ENCODE measurements around the gene GABRB1.

The GABRB1 gene

DNA sequence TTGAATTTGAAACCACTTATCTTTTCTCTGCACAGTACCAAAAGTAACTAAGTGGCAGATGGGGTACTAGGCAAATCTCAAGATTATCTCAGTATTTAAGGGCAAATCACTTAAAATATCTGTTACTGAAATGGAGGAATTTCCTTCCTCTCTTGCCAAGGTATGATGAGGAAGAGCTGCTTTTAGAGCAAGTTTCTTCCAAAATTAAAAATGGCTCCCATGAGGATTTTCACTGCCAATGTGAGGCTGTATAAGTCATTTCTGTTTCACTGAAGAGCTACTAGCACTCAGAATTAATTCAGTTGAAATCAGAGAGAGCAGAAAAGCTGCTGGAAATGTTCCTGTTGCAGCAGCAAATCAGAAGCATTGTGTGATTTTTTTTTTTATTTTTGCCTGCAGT lies 43.4 kb downstream of the GABRB1 start:
- Histone ChIP-seq H3K9ac (ENCODE audit: low read length) (no peak overlapping the region), H3K27me3 (ENCODE audit: control insufficient read depth, insufficient read depth, low read length) (no peaks in the 10 kb centered on the region), H3K36me3 (ENCODE audit: control insufficient read depth, insufficient read depth, low read length) (no peaks in the 10 kb centered on the region), H3K9me3 (ENCODE audit: control insufficient read depth, insufficient read depth, low read depth, low read length) (no peaks in the 10 kb centered on the region), H3K4me3 (ENCODE audit: low read depth, low read length) (no peak overlapping the region), H3K4me1 (ENCODE audit: control insufficient read depth, insufficient read depth, low read length) (peaks cover 10% of the 10 kb centered on the region; the same call in 1 of the 2 replicates), H3K27ac (ENCODE audit: low read depth, low read length) (no peak overlapping the region)

DNA sequence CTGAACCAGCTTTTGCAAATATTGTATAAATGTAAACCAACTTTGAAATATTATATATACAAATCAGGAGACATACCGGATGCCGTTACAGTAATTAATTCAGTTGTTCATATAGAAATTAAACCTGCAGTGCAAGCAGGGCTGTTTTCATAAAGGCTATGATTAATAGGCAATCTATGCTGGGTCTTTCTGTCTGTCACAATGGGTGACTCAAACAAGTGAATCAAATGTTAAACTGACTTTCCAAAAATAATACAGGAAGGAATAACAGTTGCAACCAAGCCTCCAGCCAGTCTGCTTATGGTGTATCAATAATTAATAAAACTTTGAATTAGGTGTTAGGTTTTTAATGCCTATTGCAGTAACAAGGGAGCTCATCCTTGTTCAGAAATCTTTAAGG lies 43.9 kb downstream of the GABRB1 start:
- Histone ChIP-seq H3K9ac (ENCODE audit: low read length) (no peak overlapping the region), H3K4me3 (ENCODE audit: low read depth, low read length) (no peak overlapping the region), H3K36me3 (ENCODE audit: control insufficient read depth, insufficient read depth, low read length) (no peaks in the 10 kb centered on the region), H3K27me3 (ENCODE audit: control insufficient read depth, insufficient read depth, low read length) (no peaks in the 10 kb centered on the region), H3K4me1 (ENCODE audit: control insufficient read depth, insufficient read depth, low read length) (peaks cover 10% of the 10 kb centered on the region; the same call in 1 of the 2 replicates), H3K9me3 (ENCODE audit: control insufficient read depth, insufficient read depth, low read depth, low read length) (no peaks in the 10 kb centered on the region), H3K27ac (ENCODE audit: low read depth, low read length) (no peak overlapping the region)

DNA sequence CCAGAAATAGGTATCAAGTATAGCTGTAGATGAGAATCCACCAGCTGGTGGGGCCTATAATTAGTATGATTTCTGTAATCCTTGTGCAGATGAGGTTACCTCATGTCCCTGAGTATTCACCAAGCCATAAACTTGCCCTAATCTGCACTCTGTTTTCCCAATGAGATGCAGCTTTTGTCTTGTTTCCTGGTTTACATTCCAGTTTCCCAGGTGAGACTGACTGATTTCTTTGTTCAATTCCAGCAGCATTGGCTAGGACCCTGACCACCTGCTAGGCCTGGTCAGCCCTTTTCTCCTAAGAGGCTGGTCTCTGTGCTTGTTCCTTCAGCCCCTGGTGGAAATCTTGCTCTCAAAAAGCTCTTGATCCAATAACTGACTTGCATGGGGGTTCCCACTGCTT lies 44.6 kb downstream of the GABRB1 start:
- no peak overlapping the region for H3K27ac ChIP-seq (ENCODE audit: low read depth, low read length)
- no peak overlapping the region for H3K4me3 ChIP-seq (ENCODE audit: low read depth, low read length)
- no peaks in the 10 kb centered on the region for H3K36me3 ChIP-seq (ENCODE audit: control insufficient read depth, insufficient read depth, low read length)
- H3K9ac ChIP-seq (ENCODE audit: low read length): no peak overlapping the region
- no peaks in the 10 kb centered on the region for H3K9me3 ChIP-seq (ENCODE audit: control insufficient read depth, insufficient read depth, low read depth, low read length)
- H3K27me3 ChIP-seq (ENCODE audit: control insufficient read depth, insufficient read depth, low read length): no peaks in the 10 kb centered on the region
- H3K4me1 ChIP-seq (ENCODE audit: control insufficient read depth, insufficient read depth, low read length): peaks cover 10% of the 10 kb centered on the region; the same call in 1 of the 2 replicates

GRCh38 chr4:47084111-47084510 lies 52.7 kb downstream of the GABRB1 start:
- Histone ChIP-seq H3K27ac (ENCODE audit: low read depth, low read length) (no peak overlapping the region), H3K4me1 (ENCODE audit: control insufficient read depth, insufficient read depth, low read length) (no peaks in the 10 kb centered on the region), H3K9me3 (ENCODE audit: control insufficient read depth, insufficient read depth, low read depth, low read length) (no peaks in the 10 kb centered on the region), H3K9ac (ENCODE audit: low read length) (no peak overlapping the region), H3K36me3 (ENCODE audit: control insufficient read depth, insufficient read depth, low read length) (no peaks in the 10 kb centered on the region), H3K4me3 (ENCODE audit: low read depth, low read length) (no peak overlapping the region), H3K27me3 (ENCODE audit: control insufficient read depth, insufficient read depth, low read length) (no peaks in the 10 kb centered on the region)

DNA sequence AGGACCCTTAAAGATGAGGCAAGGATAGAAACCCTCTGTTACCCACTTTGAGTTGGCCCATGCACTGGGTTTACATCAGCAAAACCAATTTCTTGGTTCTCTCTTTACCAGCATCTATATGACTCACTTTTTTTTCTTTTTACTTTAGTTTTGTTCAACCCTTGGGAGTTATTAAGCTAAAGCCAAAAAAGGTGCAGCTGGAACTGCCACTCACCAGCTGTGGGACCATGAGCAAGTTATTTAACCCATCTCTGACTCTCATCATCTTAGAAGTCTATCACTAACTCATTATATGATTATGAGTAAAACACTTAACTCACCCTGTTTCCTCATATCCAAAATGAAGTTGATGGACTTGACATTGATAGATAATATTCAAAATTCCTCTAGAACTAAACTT lies 53.4 kb downstream of the GABRB1 start:
- Histone ChIP-seq H3K27me3 (ENCODE audit: control insufficient read depth, insufficient read depth, low read length) (no peaks in the 10 kb centered on the region), H3K36me3 (ENCODE audit: control insufficient read depth, insufficient read depth, low read length) (no peaks in the 10 kb centered on the region), H3K27ac (ENCODE audit: low read depth, low read length) (no peak overlapping the region), H3K9me3 (ENCODE audit: control insufficient read depth, insufficient read depth, low read depth, low read length) (no peaks in the 10 kb centered on the region), H3K9ac (ENCODE audit: low read length) (no peak overlapping the region), H3K4me3 (ENCODE audit: low read depth, low read length) (no peak overlapping the region), H3K4me1 (ENCODE audit: control insufficient read depth, insufficient read depth, low read length) (no peaks in the 10 kb centered on the region)

DNA sequence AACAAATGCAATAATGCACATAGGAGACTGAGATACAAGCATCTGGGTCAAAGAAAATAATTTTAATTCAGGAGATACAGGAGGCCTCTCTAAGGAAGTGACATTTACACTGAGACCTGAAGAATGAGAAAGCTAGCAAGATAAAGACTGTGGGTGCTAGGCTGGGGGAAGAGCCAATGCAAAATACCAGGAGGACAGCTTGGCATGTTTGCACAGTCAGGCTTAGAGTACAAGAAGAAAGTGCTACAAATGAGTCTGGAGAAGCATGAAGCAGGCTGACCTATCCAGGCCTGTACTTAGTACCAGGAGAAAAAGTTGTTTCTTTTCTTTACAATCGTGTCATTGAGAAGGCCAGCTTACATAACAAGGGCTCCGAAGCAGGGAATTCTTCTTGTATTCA lies 56.9 kb downstream of the GABRB1 start:
- Histone ChIP-seq H3K4me1 (ENCODE audit: control insufficient read depth, insufficient read depth, low read length) (no peaks in the 10 kb centered on the region), H3K4me3 (ENCODE audit: low read depth, low read length) (no peak overlapping the region), H3K36me3 (ENCODE audit: control insufficient read depth, insufficient read depth, low read length) (no peaks in the 10 kb centered on the region), H3K9me3 (ENCODE audit: control insufficient read depth, insufficient read depth, low read depth, low read length) (no peaks in the 10 kb centered on the region), H3K9ac (ENCODE audit: low read length) (no peak overlapping the region), H3K27ac (ENCODE audit: low read depth, low read length) (no peak overlapping the region), H3K27me3 (ENCODE audit: control insufficient read depth, insufficient read depth, low read length) (no peaks in the 10 kb centered on the region)

DNA sequence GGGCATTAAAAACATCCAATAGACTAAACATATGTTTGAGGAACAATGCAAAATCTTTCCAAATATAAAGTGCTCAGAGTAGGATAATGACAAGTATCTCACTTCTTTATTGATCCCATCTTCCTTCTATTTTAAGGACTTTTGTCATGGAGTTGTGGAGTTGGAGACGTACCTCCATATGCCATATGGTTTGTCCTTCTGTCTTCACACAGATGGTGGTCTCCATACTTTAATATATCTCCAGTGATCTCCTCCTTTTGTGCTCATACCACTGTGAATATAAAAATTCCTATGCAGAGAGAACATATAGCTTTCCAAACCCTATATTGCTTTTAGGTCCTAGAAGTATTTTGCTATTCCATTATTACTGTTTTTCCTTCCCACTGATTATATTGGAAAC lies 64.5 kb downstream of the GABRB1 start:
- Histone ChIP-seq H3K4me1 (ENCODE audit: control insufficient read depth, insufficient read depth, low read length) (no peaks in the 10 kb centered on the region), H3K27me3 (ENCODE audit: control insufficient read depth, insufficient read depth, low read length) (no peaks in the 10 kb centered on the region), H3K9ac (ENCODE audit: low read length) (no peak overlapping the region), H3K4me3 (ENCODE audit: low read depth, low read length) (no peak overlapping the region), H3K36me3 (ENCODE audit: control insufficient read depth, insufficient read depth, low read length) (no peaks in the 10 kb centered on the region), H3K27ac (ENCODE audit: low read depth, low read length) (no peak overlapping the region), H3K9me3 (ENCODE audit: control insufficient read depth, insufficient read depth, low read depth, low read length) (no peaks in the 10 kb centered on the region)

DNA sequence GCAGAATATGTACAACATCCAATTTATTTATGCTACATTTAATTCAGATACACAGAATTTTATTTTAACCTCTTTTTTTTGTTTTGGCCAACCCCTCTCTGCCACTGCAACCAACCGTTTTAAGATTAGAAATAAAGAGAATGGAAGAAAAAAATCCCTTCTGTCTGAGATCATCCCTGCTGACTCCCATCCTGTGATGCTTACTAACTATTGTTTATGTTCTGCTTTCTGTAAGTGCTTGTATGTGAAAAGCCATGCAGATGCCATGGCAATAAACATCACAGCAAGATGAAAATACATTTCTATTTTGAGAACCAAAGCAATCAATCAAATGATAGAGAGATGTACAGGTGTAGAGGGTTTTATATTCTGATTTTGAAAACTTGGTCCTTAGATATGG lies 70.1 kb downstream of the GABRB1 start:
- Histone ChIP-seq H3K9me3 (ENCODE audit: control insufficient read depth, insufficient read depth, low read depth, low read length) (no peaks in the 10 kb centered on the region), H3K27me3 (ENCODE audit: control insufficient read depth, insufficient read depth, low read length) (no peaks in the 10 kb centered on the region), H3K36me3 (ENCODE audit: control insufficient read depth, insufficient read depth, low read length) (no peaks in the 10 kb centered on the region), H3K4me1 (ENCODE audit: control insufficient read depth, insufficient read depth, low read length) (no peaks in the 10 kb centered on the region), H3K9ac (ENCODE audit: low read length) (no peak overlapping the region), H3K4me3 (ENCODE audit: low read depth, low read length) (no peak overlapping the region), H3K27ac (ENCODE audit: low read depth, low read length) (no peak overlapping the region)

DNA sequence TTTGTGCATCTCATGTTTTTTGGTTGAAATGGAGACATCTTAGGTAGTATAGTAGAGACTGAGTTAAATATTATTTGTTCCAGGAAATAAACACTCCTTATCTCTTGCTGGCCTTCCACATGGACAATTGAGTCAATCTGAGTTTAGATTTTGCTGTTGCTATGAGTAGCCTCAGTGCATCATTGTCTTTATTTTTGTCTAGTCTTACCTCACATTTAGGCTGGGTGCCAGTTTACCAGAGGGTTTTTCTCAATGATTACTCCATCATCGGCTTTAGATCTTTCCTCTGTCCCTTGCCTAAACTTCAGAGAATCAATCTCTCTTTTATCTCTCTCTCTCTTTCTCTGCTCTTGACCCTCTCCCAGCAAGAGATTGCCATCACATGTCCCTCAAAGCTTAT lies 73.6 kb downstream of the GABRB1 start:
- Histone ChIP-seq H3K9me3 (ENCODE audit: control insufficient read depth, insufficient read depth, low read depth, low read length) (no peaks in the 10 kb centered on the region), H3K27ac (ENCODE audit: low read depth, low read length) (no peak overlapping the region), H3K9ac (ENCODE audit: low read length) (no peak overlapping the region), H3K27me3 (ENCODE audit: control insufficient read depth, insufficient read depth, low read length) (no peaks in the 10 kb centered on the region), H3K4me1 (ENCODE audit: control insufficient read depth, insufficient read depth, low read length) (no peaks in the 10 kb centered on the region), H3K4me3 (ENCODE audit: low read depth, low read length) (no peak overlapping the region), H3K36me3 (ENCODE audit: control insufficient read depth, insufficient read depth, low read length) (no peaks in the 10 kb centered on the region)

DNA sequence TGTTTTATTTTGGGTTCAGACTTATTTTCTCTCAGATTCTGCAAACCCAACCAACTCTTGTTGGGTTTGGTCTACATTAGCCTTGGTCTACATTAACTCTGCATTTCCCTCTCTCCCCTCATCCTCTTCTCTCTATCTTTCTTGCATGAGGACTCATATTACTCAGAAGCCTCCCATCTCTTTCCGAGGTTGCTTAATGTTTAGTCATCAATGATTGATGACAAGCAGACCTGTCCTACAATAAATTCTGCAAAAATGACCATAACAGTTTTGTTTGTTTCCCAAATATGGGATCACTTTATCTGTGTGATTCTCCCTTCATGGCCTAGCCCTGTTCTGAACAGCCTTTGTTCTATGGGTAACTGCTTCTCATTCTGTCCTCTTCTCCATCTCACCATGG lies 75.2 kb downstream of the GABRB1 start:
- no peak overlapping the region for H3K4me3 ChIP-seq (ENCODE audit: low read depth, low read length)
- no peaks in the 10 kb centered on the region for H3K27me3 ChIP-seq (ENCODE audit: control insufficient read depth, insufficient read depth, low read length)
- no peaks in the 10 kb centered on the region for H3K9me3 ChIP-seq (ENCODE audit: control insufficient read depth, insufficient read depth, low read depth, low read length)
- H3K4me1 ChIP-seq (ENCODE audit: control insufficient read depth, insufficient read depth, low read length): no peaks in the 10 kb centered on the region
- H3K36me3 ChIP-seq (ENCODE audit: control insufficient read depth, insufficient read depth, low read length): no peaks in the 10 kb centered on the region
- H3K9ac ChIP-seq (ENCODE audit: low read length): no peak overlapping the region
- no peak overlapping the region for H3K27ac ChIP-seq (ENCODE audit: low read depth, low read length)

GRCh38 chr4:47109379-47109778 lies 78.0 kb downstream of the GABRB1 start:
- H3K27me3 ChIP-seq (ENCODE audit: control insufficient read depth, insufficient read depth, low read length): no peaks in the 10 kb centered on the region
- no peak overlapping the region for H3K4me3 ChIP-seq (ENCODE audit: low read depth, low read length)
- no peak overlapping the region for H3K27ac ChIP-seq (ENCODE audit: low read depth, low read length)
- H3K36me3 ChIP-seq (ENCODE audit: control insufficient read depth, insufficient read depth, low read length): no peaks in the 10 kb centered on the region
- no peaks in the 10 kb centered on the region for H3K9me3 ChIP-seq (ENCODE audit: control insufficient read depth, insufficient read depth, low read depth, low read length)
- no peaks in the 10 kb centered on the region for H3K4me1 ChIP-seq (ENCODE audit: control insufficient read depth, insufficient read depth, low read length)
- H3K9ac ChIP-seq (ENCODE audit: low read length): no peak overlapping the region

DNA sequence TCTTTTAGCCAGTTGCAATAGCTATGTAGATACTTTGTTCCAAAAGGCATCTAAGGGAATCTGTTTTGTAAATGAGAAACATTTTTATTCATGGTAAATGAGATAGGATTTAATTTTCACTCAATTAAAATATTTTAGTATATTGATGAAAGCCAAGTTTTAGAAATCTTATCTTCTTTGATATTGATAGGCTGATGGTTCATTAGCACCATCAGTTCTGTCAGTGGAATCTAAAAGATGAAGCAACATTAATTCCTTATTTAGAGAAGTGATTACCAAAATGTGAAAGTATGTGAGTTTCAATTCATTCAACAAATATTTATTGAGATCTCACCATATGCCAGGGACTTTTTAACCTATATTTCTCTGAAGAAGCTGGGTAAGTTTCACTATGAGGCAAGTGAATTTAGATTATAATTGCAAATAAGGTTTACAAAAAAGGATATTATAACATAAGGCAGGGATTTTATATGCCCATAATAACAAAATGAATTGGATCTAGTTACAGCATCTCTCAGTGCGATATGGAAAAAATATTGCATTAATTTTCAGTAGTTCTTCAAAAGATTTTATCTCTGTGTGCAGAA lies 79.3 kb downstream of the GABRB1 start:
- H3K9me3 ChIP-seq (ENCODE audit: control insufficient read depth, insufficient read depth, low read depth, low read length): no peaks in the 10 kb centered on the region
- H3K4me1 ChIP-seq (ENCODE audit: control insufficient read depth, insufficient read depth, low read length): no peaks in the 10 kb centered on the region
- no peak overlapping the region for H3K27ac ChIP-seq (ENCODE audit: low read depth, low read length)
- no peak overlapping the region for H3K9ac ChIP-seq (ENCODE audit: low read length)
- H3K36me3 ChIP-seq (ENCODE audit: control insufficient read depth, insufficient read depth, low read length): no peaks in the 10 kb centered on the region
- H3K27me3 ChIP-seq (ENCODE audit: control insufficient read depth, insufficient read depth, low read length): no peaks in the 10 kb centered on the region
- no peak overlapping the region for H3K4me3 ChIP-seq (ENCODE audit: low read depth, low read length)
